HG03342 (cell line): ENCODE data around the gene EIF4G1.
A peak's percentile ranks its signal among the peaks of the same experiment; 100 is the strongest.

Experiments used
- ATAC-seq: cut with Tn5 transposase; IDR thresholded peaks from one replicate; pipeline ENCODE4 v1.9.1; 2021; ENCODE audit warnings: mild to moderate bottlenecking, moderate library complexity; ENCODE audit not compliant: unreplicated experiment

Gene EIF4G1

GRCh38 chr3:184349563-184350470, 35.4 kb downstream of the EIF4G1 start:
- no peak for ATAC-seq

- ATAC-seq = no peak
These were observed 36.2 kb downstream of the EIF4G1 start for GRCh38 chr3:184350618-184351017.

- no peak for ATAC-seq
These were observed 37.2 kb downstream of the EIF4G1 start for GRCh38 chr3:184351511-184352148.

GRCh38 chr3:184352149-184352785, 37.9 kb downstream of the EIF4G1 start:
- no peak for ATAC-seq

- ATAC-seq = no peak
These were observed 38.6 kb downstream of the EIF4G1 start for GRCh38 chr3:184352897-184353545.

- no peak for ATAC-seq
These were observed 39.1 kb downstream of the EIF4G1 start for GRCh38 chr3:184353546-184353941.

- ATAC-seq = no peak
These were observed 39.8 kb downstream of the EIF4G1 start for GRCh38 chr3:184354121-184354728.

- ATAC-seq = no peak
These were observed 40.3 kb downstream of the EIF4G1 start for GRCh38 chr3:184354754-184355153.

GRCh38 chr3:184355261-184356040, 41.0 kb downstream of the EIF4G1 start:
- no peak for ATAC-seq

GRCh38 chr3:184357248-184358123, 43.1 kb downstream of the EIF4G1 start:
- no peak for ATAC-seq

GRCh38 chr3:184358124-184358767, 43.8 kb downstream of the EIF4G1 start:
- no peak for ATAC-seq

GRCh38 chr3:184358921-184359350, 44.5 kb downstream of the EIF4G1 start:
- ATAC-seq = no peak

- no peak for ATAC-seq
These were observed 45.2 kb downstream of the EIF4G1 start for GRCh38 chr3:184359610-184360009.

GRCh38 chr3:184360070-184360928, 45.9 kb downstream of the EIF4G1 start:
- ATAC-seq = no peak

GRCh38 chr3:184360929-184361531, 46.6 kb downstream of the EIF4G1 start:
- no peak for ATAC-seq

- ATAC-seq = peak; percentile 30
These were observed 47.1 kb downstream of the EIF4G1 start, which contains the start of the genes CLCN2 and POLR2H for GRCh38 chr3:184361532-184361931. CLCN2 (minus strand) TSS chr3:184361605; CDS start chr3:184361479, 126 bp downstream. POLR2H (plus strand) TSS chr3:184361710; CDS start chr3:184363493, 1,783 bp downstream.
